ENCODE measurements around the gene URM1. TPM values are rescaled to one million over a fixed set of nuclear protein-coding genes. Genes with fewer than 3 reads are reported as not detected.

The URM1 gene
- polyA plus RNA-seq (2013) = 61.4 TPM

GRCh38 chr9:128370752-128371629 is at the start of gene URM1:
URM1 (plus strand) TSS chr9:128371374; CDS start chr9:128371381, 7 bp downstream.
- Histone ChIP-seq H3K27ac (ENCODE audit: insufficient read depth in 1 of 2, low read depth in 1 of 2, low read length in 2 of 2, poor library complexity in 1 of 2, severe bottlenecking in 2 of 2) (peak within 1 kb of the TSS; percentile 86 to 92), H3K9me3 (ENCODE audit: control extremely low read depth in 1 of 5, control insufficient read depth in 4 of 5, insufficient read depth in 2 of 5, low read depth in 1 of 5, low read length in 4 of 5) (no peaks in the 10 kb centered on the region), H3K27me3 (replicated peaks in 2 of 5; ENCODE audit: control insufficient read depth in 4 of 5, insufficient read depth in 5 of 5, low read length in 4 of 5) (no peaks in the 10 kb centered on the region), H3K4me1 (ENCODE audit: control extremely low read depth in 1 of 4, control insufficient read depth in 4 of 4, insufficient read depth in 4 of 4, low read length in 3 of 4) (peaks cover 10 to 24% (median 19%) of the 10 kb centered on the region in 4 experiments), H3K36me3 (ENCODE audit: control insufficient read depth in 4 of 4, insufficient read depth in 4 of 4, low read length in 3 of 4) (peaks cover 2 to 15% (median 14%) of the 10 kb centered on the region in 4 experiments), H3K4me3 (ENCODE audit: control insufficient read depth in 1 of 7, extremely low read depth in 1 of 7, insufficient read depth in 4 of 7, low read depth in 2 of 7, low read length in 6 of 7) (peak within 1 kb of the TSS; percentile 74 to 95 (median 92))
- DNase-seq = peak; percentile 98 to 99 (median 99)
- WGBS (ENCODE audit: insufficient coverage) = under 1% methylated on average over 55 of the region's 55 CpGs
- ChIA-PET CTCF (interaction anchor here (1.2 to 2.7 kb wide), 6 partner anchors 9 to 67 kb away, joined by 3 to 21 read pairs (median 4); partner anchors contain the start of gene CERCAM), POLR2A (interaction anchor here (0.8 to 1.5 kb wide), 3 partner anchors 9 to 30 kb away, joined by 3 to 6 read pairs (median 4); no protein-coding TSS in a partner anchor)

GRCh38 chr9:128321879-128322403 is 49.2 kb upstream of the URM1 start:
- WGBS (ENCODE audit: insufficient coverage) = 4% methylated on average over 20 of the region's 21 CpGs
- ChIA-PET POLR2A (interaction anchor here (0.6 to 1.1 kb wide), 2 partner anchors 12 to 60 kb away, joined by 3 read pairs; no protein-coding TSS in a partner anchor), CTCF (interaction anchor here (0.6 to 1.4 kb wide), 2 partner anchors 8 to 135 kb away, joined by 3 read pairs; no protein-coding TSS in a partner anchor)
- Histone ChIP-seq H3K36me3 (ENCODE audit: control insufficient read depth in 4 of 4, insufficient read depth in 4 of 4, low read length in 3 of 4) (peaks cover 5 to 33% (median 22%) of the 10 kb centered on the region in 4 experiments), H3K27me3 (replicated peaks in 2 of 5; ENCODE audit: control insufficient read depth in 4 of 5, insufficient read depth in 5 of 5, low read length in 4 of 5) (no peaks in the 10 kb centered on the region), H3K27ac (ENCODE audit: insufficient read depth in 1 of 2, low read depth in 1 of 2, low read length in 2 of 2, poor library complexity in 1 of 2, severe bottlenecking in 2 of 2) (peak overlapping the region in 1 of 2 experiments; percentile 94), H3K4me3 (ENCODE audit: control insufficient read depth in 1 of 7, extremely low read depth in 1 of 7, insufficient read depth in 4 of 7, low read depth in 2 of 7, low read length in 6 of 7) (peak overlapping the region; percentile 82 to 99 (median 90)), H3K4me1 (ENCODE audit: control extremely low read depth in 1 of 4, control insufficient read depth in 4 of 4, insufficient read depth in 4 of 4, low read length in 3 of 4) (peaks cover 13 to 22% (median 18%) of the 10 kb centered on the region in 4 experiments), H3K9me3 (ENCODE audit: control extremely low read depth in 1 of 5, control insufficient read depth in 4 of 5, insufficient read depth in 2 of 5, low read depth in 1 of 5, low read length in 4 of 5) (no peaks in the 10 kb centered on the region)
- DNase-seq = no peak

- Histone ChIP-seq H3K9me3 (ENCODE audit: control extremely low read depth in 1 of 5, control insufficient read depth in 4 of 5, insufficient read depth in 2 of 5, low read depth in 1 of 5, low read length in 4 of 5) (no peaks in the 10 kb centered on the region), H3K4me3 (ENCODE audit: control insufficient read depth in 1 of 7, extremely low read depth in 1 of 7, insufficient read depth in 4 of 7, low read depth in 2 of 7, low read length in 6 of 7) (peak within 1 kb of the TSS; percentile 82 to 99 (median 90)), H3K27ac (ENCODE audit: insufficient read depth in 1 of 2, low read depth in 1 of 2, low read length in 2 of 2, poor library complexity in 1 of 2, severe bottlenecking in 2 of 2) (peak within 1 kb of the TSS; percentile 88 to 94), H3K27me3 (replicated peaks in 2 of 5; ENCODE audit: control insufficient read depth in 4 of 5, insufficient read depth in 5 of 5, low read length in 4 of 5) (no peaks in the 10 kb centered on the region), H3K4me1 (ENCODE audit: control extremely low read depth in 1 of 4, control insufficient read depth in 4 of 4, insufficient read depth in 4 of 4, low read length in 3 of 4) (peaks cover 13 to 22% (median 18%) of the 10 kb centered on the region in 4 experiments), H3K36me3 (ENCODE audit: control insufficient read depth in 4 of 4, insufficient read depth in 4 of 4, low read length in 3 of 4) (peaks cover under 1 to 30% (median 19%) of the 10 kb centered on the region in 4 experiments)
- DNase-seq = peak; percentile 94 to 98 (median 98)
- ChIA-PET CTCF (interaction anchor here (1.4 kb wide), 1 partner anchor 9 kb away, joined by 3 read pairs; no protein-coding TSS in a partner anchor), POLR2A (no interaction called here)
- under 1% methylated on average over 83 of the region's 83 CpGs for WGBS (ENCODE audit: insufficient coverage)
These were observed 48.6 kb upstream of the URM1 start, which contains the start of the genes COQ4 and TRUB2 for GRCh38 chr9:128322404-128323211. COQ4 (plus strand) TSS chr9:128322839; CDS start chr9:128322859, 20 bp downstream. TRUB2 (minus strand) TSS chr9:128322447; CDS start chr9:128322408, 39 bp downstream.

- ChIA-PET POLR2A (no interaction called here), CTCF (no interaction called here)
- Histone ChIP-seq H3K9me3 (ENCODE audit: control extremely low read depth in 1 of 5, control insufficient read depth in 4 of 5, insufficient read depth in 2 of 5, low read depth in 1 of 5, low read length in 4 of 5) (no peaks in the 10 kb centered on the region), H3K27me3 (replicated peaks in 2 of 5; ENCODE audit: control insufficient read depth in 4 of 5, insufficient read depth in 5 of 5, low read length in 4 of 5) (no peaks in the 10 kb centered on the region), H3K4me3 (ENCODE audit: control insufficient read depth in 1 of 7, extremely low read depth in 1 of 7, insufficient read depth in 4 of 7, low read depth in 2 of 7, low read length in 6 of 7) (peak overlapping the region; percentile 82 to 99 (median 90)), H3K36me3 (ENCODE audit: control insufficient read depth in 4 of 4, insufficient read depth in 4 of 4, low read length in 3 of 4) (peaks cover 0 to 34% (median 20%) of the 10 kb centered on the region in 4 experiments), H3K27ac (ENCODE audit: insufficient read depth in 1 of 2, low read depth in 1 of 2, low read length in 2 of 2, poor library complexity in 1 of 2, severe bottlenecking in 2 of 2) (peak overlapping the region; percentile 88 to 94), H3K4me1 (ENCODE audit: control extremely low read depth in 1 of 4, control insufficient read depth in 4 of 4, insufficient read depth in 4 of 4, low read length in 3 of 4) (peaks cover 13 to 22% (median 18%) of the 10 kb centered on the region in 4 experiments)
- DNase-seq = peak in 2 of 3 donors; percentile 25 to 61
- 0% methylated on average over 5 of the region's 16 CpGs for WGBS (ENCODE audit: insufficient coverage)
These were observed 47.9 kb upstream of the URM1 start for GRCh38 chr9:128323212-128323730.

- POLR2A ChIA-PET = no interaction called here
- CTCF ChIA-PET = no interaction called here
- Histone ChIP-seq H3K9me3 (ENCODE audit: control extremely low read depth in 1 of 5, control insufficient read depth in 4 of 5, insufficient read depth in 2 of 5, low read depth in 1 of 5, low read length in 4 of 5) (no peaks in the 10 kb centered on the region), H3K27ac (ENCODE audit: insufficient read depth in 1 of 2, low read depth in 1 of 2, low read length in 2 of 2, poor library complexity in 1 of 2, severe bottlenecking in 2 of 2) (peak overlapping the region; percentile 22 to 94), H3K27me3 (replicated peaks in 2 of 5; ENCODE audit: control insufficient read depth in 4 of 5, insufficient read depth in 5 of 5, low read length in 4 of 5) (no peaks in the 10 kb centered on the region), H3K4me1 (ENCODE audit: control extremely low read depth in 1 of 4, control insufficient read depth in 4 of 4, insufficient read depth in 4 of 4, low read length in 3 of 4) (peaks cover 13 to 22% (median 18%) of the 10 kb centered on the region in 4 experiments), H3K36me3 (ENCODE audit: control insufficient read depth in 4 of 4, insufficient read depth in 4 of 4, low read length in 3 of 4) (peaks cover 0 to 37% (median 21%) of the 10 kb centered on the region in 4 experiments), H3K4me3 (ENCODE audit: control insufficient read depth in 1 of 7, extremely low read depth in 1 of 7, insufficient read depth in 4 of 7, low read depth in 2 of 7, low read length in 6 of 7) (peak overlapping the region in 4 of 7 experiments; percentile 84 to 99 (median 96))
- no peak for DNase-seq
- 94% methylated on average over 6 of the region's 12 CpGs for WGBS (ENCODE audit: insufficient coverage)
These were observed 47.4 kb upstream of the URM1 start for GRCh38 chr9:128323791-128324190.

- peak overlapping the region in 1 of 2 experiments; percentile 94 for H3K27ac ChIP-seq (ENCODE audit: insufficient read depth in 1 of 2, low read depth in 1 of 2, low read length in 2 of 2, poor library complexity in 1 of 2, severe bottlenecking in 2 of 2)
- POLR2A ChIA-PET = no interaction called here
These were observed 46.8 kb upstream of the URM1 start for GRCh38 chr9:128324401-128324800.

More at GRCh38 chr9:128324401-128324800, 46.8 kb upstream of the URM1 start:
- Histone ChIP-seq H3K9me3 (ENCODE audit: control extremely low read depth in 1 of 5, control insufficient read depth in 4 of 5, insufficient read depth in 2 of 5, low read depth in 1 of 5, low read length in 4 of 5) (no peaks in the 10 kb centered on the region), H3K36me3 (ENCODE audit: control insufficient read depth in 4 of 4, insufficient read depth in 4 of 4, low read length in 3 of 4) (peaks cover 0 to 36% (median 22%) of the 10 kb centered on the region in 4 experiments), H3K27me3 (replicated peaks in 2 of 5; ENCODE audit: control insufficient read depth in 4 of 5, insufficient read depth in 5 of 5, low read length in 4 of 5) (no peaks in the 10 kb centered on the region), H3K4me3 (ENCODE audit: control insufficient read depth in 1 of 7, extremely low read depth in 1 of 7, insufficient read depth in 4 of 7, low read depth in 2 of 7, low read length in 6 of 7) (no peak overlapping the region), H3K4me1 (ENCODE audit: control extremely low read depth in 1 of 4, control insufficient read depth in 4 of 4, insufficient read depth in 4 of 4, low read length in 3 of 4) (peaks cover 13 to 22% (median 18%) of the 10 kb centered on the region in 4 experiments)
- WGBS (ENCODE audit: insufficient coverage) = no CpG with 5 or more reads among the region's 1 CpG
- CTCF ChIA-PET = interaction anchor here (0.7 to 1.5 kb wide), 4 partner anchors 12 to 96 kb away, joined by 3 to 5 read pairs (median 4); partner anchors contain the start of gene CERCAM
- DNase-seq = no peak
